ENCODE data around the gene SLC25A18.

DNA sequence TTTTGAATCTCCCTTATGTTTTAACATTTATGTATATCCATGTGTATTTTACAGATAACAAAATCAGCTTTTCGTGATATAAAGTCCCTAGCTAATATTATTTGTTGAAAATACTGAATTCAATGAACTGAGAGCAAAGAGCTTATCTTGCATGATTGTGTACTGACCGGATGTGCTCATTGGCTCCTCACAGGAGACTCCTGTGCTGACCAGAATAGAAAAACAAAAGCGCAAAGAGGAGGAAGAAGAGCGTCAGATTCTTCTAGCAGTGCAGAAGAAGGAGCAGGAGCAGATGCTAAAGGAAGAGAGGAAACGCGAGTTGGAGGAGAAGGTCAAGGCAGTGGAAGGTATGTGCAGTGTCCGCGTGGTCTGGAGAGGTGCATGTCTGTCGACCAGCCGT lies 39.4 kb upstream of the SLC25A18 start:
- TF ChIP-seq, protein P1, sequence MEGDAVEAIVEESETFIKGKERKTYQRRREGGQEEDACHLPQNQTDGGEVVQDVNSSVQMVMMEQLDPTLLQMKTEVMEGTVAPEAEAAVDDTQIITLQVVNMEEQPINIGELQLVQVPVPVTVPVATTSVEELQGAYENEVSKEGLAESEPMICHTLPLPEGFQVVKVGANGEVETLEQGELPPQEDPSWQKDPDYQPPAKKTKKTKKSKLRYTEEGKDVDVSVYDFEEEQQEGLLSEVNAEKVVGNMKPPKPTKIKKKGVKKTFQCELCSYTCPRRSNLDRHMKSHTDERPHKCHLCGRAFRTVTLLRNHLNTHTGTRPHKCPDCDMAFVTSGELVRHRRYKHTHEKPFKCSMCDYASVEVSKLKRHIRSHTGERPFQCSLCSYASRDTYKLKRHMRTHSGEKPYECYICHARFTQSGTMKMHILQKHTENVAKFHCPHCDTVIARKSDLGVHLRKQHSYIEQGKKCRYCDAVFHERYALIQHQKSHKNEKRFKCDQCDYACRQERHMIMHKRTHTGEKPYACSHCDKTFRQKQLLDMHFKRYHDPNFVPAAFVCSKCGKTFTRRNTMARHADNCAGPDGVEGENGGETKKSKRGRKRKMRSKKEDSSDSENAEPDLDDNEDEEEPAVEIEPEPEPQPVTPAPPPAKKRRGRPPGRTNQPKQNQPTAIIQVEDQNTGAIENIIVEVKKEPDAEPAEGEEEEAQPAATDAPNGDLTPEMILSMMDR (IDR thresholded peaks at IDR 0.05) = no peak
- TF ChIP-seq POLR2A (IDR thresholded peaks at IDR 0.05) = no peak
